Suprapubic skin (tissue), 3 donors: ENCODE measurements around the gene CRIP2.

Experiments
- EP300 ChIP-seq: sonication (generic); formaldehyde crosslinking; IDR thresholded peaks from one replicate; pipeline ENCODE4 v1.6.1; 2017; ENCODE audit warnings: antibody characterized with exemption
- POLR2A ChIP-seq, 2 donors: fragments of 450-650 bp; IDR thresholded peaks; one replicate each; pipeline ENCODE4 v1.6.1; 2017; ENCODE audit warnings: antibody characterized with exemption in 2 of 2, mild to moderate bottlenecking in 2 of 2, moderate library complexity in 2 of 2
- TF ChIP-seq, protein P1 (sequence below), 2 donors: fragments of 200-600 bp in 1 of 2; fragments of 450-650 bp in 1 of 2; sonication (generic) in 1 of 2; IDR thresholded peaks; one replicate each; pipeline ENCODE4 v1.5.1; 2016 to 2019; ENCODE audit warnings: antibody characterized with exemption in 2 of 2, mild to moderate bottlenecking in 1 of 2, moderate library complexity in 1 of 2

DNA sequence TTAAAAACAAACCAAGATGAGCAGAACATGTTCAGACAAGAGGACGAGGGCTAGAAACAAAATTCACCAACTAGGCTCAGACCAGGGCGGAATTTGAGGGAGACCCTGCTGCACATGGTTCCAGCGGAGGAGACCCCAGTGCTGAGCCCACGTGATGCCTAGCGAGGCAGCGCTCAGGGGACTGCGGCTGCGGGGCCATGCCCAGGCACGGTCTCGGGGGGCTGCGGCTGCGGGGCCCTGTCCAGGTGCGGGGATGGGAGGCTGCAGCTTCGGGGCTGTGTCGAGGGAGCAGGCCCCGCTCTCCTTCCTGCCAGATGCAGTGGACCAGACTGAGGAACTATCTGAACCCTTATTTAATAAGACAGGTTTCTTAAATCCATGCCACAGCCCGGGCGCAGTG, 12.7 kb upstream of the CRIP2 start:
- TF ChIP-seq, protein P1, sequence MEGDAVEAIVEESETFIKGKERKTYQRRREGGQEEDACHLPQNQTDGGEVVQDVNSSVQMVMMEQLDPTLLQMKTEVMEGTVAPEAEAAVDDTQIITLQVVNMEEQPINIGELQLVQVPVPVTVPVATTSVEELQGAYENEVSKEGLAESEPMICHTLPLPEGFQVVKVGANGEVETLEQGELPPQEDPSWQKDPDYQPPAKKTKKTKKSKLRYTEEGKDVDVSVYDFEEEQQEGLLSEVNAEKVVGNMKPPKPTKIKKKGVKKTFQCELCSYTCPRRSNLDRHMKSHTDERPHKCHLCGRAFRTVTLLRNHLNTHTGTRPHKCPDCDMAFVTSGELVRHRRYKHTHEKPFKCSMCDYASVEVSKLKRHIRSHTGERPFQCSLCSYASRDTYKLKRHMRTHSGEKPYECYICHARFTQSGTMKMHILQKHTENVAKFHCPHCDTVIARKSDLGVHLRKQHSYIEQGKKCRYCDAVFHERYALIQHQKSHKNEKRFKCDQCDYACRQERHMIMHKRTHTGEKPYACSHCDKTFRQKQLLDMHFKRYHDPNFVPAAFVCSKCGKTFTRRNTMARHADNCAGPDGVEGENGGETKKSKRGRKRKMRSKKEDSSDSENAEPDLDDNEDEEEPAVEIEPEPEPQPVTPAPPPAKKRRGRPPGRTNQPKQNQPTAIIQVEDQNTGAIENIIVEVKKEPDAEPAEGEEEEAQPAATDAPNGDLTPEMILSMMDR (IDR thresholded peaks at IDR 0.05), result no peak
- no peak for TF ChIP-seq POLR2A (IDR thresholded peaks at IDR 0.05)
- TF ChIP-seq EP300, result no peak
